ENCODE data around the gene CELA2A.
A peak's percentile ranks its signal among the peaks of the same experiment; 100 is the strongest.
"Not testable (repeated sequence)": the region's sequence is repeated elsewhere in the genome, so short reads cannot be mapped to it uniquely, and the experiment has no call there.

CELA2A gene

DNA sequence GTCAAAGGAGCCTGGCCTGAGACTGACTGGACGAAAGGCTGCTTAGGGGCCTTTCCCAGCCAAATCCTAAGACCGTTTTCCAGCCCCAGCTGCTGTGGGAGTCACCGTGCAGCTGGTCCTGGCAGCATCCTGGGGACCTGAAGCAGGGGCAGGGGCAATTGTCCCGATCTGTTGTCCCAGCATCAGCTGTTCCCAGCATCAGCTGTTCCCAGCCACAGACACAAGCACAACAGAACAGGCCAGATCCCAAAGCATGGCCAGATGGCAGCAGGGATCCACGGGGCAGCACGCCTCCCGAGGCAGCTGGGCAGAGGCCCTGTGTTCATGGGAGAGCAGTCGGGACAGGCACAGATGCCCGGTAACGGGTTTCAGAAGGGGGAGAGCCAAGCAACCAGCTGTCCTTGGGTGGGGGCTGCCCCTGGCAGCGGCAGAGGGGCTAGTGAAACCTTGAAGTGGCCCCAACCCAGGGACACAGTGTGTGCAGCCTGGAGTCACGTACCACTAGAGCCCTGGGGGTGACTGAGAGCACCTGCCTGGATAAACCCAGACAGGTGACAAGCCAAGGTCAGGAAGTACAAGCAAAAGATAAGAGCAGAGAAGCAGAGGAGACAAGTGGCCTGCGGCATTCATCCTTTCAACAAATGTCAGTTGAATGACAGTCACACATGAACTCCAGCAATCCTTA, 32.7 kb downstream of the CELA2A start:
- no peak for DNase-seq (ENCODE audit: insufficient read length, low spot score)
- FAIRE-seq = no peak

GRCh38 chr1:15491010-15491409, 34.5 kb downstream of the CELA2A start:
- not testable (repeated sequence) for FAIRE-seq

GRCh38 chr1:15492596-15492995, 36.1 kb downstream of the CELA2A start:
- DNase-seq (ENCODE audit: insufficient read length, low spot score) = no peak
- no peak for FAIRE-seq

More at GRCh38 chr1:15491010-15491409, 34.5 kb downstream of the CELA2A start:
- DNase-seq (ENCODE audit: insufficient read length, low spot score) = not testable (repeated sequence)

GRCh38 chr1:15493869-15494390, 37.4 kb downstream of the CELA2A start:
- FAIRE-seq (no peak), DNase-seq (ENCODE audit: insufficient read length, low spot score) (no peak)

GRCh38 chr1:15500184-15501178, 43.9 kb downstream of the CELA2A start:
- FAIRE-seq (no peak), DNase-seq (ENCODE audit: insufficient read length, low spot score) (no peak)

GRCh38 chr1:15501208-15502032, 44.9 kb downstream of the CELA2A start:
- DNase-seq (ENCODE audit: insufficient read length, low spot score) = peak; percentile 67
- peak; percentile 71 for FAIRE-seq

- FAIRE-seq = no peak
- DNase-seq (ENCODE audit: insufficient read length, low spot score) = no peak
Observed at GRCh38 chr1:15504436-15504835, 47.9 kb downstream of the CELA2A start.

GRCh38 chr1:15506831-15507230, 50.3 kb downstream of the CELA2A start:
- no peak for FAIRE-seq
- DNase-seq (ENCODE audit: insufficient read length, low spot score) = no peak

DNA sequence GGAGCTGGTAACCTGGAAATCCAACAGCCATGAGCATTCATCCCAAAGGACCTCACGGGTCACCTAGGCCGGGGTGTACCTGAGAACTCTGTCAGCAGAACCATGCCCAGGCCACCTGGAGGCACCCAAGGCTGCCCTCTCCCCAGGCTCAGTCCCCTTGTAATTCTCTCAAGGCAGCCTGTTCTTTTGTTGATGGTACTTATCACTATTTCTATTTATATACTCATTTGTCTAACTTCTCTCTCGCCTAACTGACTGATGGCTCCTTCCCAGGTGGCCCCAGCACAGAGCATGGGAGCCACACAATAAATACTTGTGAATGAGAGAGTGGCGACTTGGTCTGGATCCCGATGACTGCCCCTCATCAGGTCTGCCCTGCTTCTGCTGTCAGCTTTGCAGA, 50.7 kb downstream of the CELA2A start:
- FAIRE-seq = no peak
- no peak for DNase-seq (ENCODE audit: insufficient read length, low spot score)

- DNase-seq (ENCODE audit: insufficient read length, low spot score) (no peak), FAIRE-seq (no peak)
Observed at GRCh38 chr1:15508700-15509487, 52.4 kb downstream of the CELA2A start.

DNA sequence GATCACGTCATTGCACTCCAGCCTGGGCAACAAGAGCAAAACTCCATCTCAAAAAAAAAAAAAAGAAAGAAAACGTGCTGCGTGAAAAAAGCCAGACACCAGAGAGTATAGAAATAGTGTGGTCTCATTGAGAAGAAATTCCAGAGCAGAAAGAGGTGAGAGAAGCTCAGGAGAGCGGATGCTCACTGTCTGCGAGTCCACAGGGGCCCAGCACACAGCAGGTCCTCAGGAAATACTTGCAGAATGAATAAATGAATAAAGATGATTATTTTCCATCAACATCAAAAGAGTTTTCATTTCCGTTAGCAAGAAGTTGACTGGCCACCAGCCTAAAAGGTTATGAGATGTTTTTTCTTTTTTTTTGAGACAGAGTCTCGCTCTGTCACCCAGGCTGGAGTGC, 53.1 kb downstream of the CELA2A start:
- FAIRE-seq = no peak

DNA sequence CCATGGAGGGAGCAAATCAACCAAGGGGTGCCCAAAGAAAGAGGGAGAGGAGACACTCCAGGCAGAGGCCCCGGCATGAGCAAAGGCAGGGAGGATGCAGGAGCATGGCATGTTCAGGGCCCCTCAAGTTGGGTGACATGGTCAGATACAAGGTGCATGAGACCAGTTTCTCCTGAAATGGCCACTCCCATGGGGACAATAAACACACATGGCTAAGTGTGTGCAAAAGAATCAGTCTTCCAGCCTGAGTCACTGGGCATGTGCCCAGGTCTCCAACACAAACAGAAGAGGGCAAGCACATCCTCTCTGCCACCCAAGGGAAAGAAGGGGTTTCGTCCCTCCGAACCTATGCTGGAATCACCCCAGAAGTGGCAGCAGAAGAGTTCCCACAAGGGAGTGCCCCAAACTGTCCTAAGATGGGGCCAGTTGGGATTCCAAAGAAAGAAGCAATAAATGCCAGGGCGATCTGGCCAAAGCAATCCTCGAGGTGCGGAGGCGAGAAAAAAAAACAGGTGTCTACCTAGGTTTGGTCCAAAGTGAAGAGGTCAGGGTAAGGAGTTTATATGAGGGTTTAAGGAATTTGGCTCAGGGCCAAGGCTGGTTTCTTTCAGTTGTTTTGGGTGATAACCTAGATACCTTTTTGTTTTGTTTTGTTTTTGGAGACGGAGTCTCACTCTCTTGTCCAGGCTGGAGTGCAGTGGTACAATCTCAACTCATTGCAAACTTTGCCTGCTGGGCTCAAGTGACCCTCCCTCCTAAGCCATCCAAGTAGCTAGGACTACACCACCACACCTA, 54.3 kb downstream of the CELA2A start:
- FAIRE-seq (no peak), DNase-seq (ENCODE audit: insufficient read length, low spot score) (no peak)

More for the DNA sequence above, 53.1 kb downstream of the CELA2A start:
- DNase-seq (ENCODE audit: insufficient read length, low spot score) = no peak

GRCh38 chr1:15513192-15513591, 56.7 kb downstream of the CELA2A start:
- FAIRE-seq (no peak), DNase-seq (ENCODE audit: insufficient read length, low spot score) (no peak)

- FAIRE-seq = no peak
- no peak for DNase-seq (ENCODE audit: insufficient read length, low spot score)
Observed at GRCh38 chr1:15513919-15514318, 57.4 kb downstream of the CELA2A start.

DNA sequence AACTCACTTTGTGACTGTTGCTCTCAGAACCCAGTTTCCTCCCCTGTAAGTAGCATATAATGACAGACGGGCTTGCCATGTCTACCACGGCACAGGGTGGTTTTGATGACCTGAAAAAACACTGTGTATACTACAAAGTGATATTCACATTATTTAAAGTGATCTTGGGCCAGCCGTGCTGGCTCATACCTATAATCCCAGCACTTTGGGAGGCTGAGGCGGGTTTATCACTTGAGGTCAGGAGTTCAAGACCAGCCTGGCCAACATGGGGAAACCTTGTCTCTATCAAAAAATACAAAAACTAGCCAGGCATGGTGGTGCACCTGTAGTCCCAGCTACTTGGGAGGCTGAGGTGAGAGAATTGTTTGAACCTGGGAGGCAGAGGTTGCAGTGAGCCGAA, 58.0 kb downstream of the CELA2A start:
- not testable (repeated sequence) for DNase-seq (ENCODE audit: insufficient read length, low spot score); FAIRE-seq

GRCh38 chr1:15515022-15515663, 58.6 kb downstream of the CELA2A start:
- DNase-seq (ENCODE audit: insufficient read length, low spot score) (no peak), FAIRE-seq (peak; percentile 58)

DNA sequence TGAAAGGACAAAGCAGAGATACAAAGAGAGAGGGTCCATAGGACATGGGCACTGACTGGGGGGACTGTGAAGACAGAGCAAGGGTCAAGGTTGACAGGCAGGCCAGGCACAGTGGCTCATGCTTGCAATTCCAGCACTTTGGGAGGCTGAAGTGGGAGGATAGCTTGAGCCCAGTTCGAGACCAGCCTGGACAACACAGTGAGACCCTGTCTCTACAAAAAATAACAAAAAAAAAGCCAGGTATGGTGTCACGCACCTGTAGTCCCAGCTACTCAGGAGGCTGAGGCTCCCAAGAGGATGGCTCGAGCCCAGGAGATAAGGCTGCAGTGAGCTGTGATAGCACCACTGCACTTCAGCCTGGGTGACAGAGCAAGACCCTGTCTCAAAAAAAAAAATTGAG, 63.1 kb downstream of the CELA2A start:
- FAIRE-seq (no peak), DNase-seq (ENCODE audit: insufficient read length, low spot score) (no peak)

GRCh38 chr1:15521206-15521906, 64.8 kb downstream of the CELA2A start:
- FAIRE-seq; DNase-seq (ENCODE audit: insufficient read length, low spot score): not testable (repeated sequence)

All from GM19239 (cell line).